ENCODE results near the gene LMCD1. TPM values are rescaled to one million over a fixed set of nuclear protein-coding genes. Genes with fewer than 3 reads are reported as not detected.
A peak's percentile ranks its signal among the peaks of the same experiment; 100 is the strongest.

The LMCD1 gene
- total RNA-seq, 6 experiments from 2014 or later: 3.0 to 24.0 (median 8.4) TPM

DNA sequence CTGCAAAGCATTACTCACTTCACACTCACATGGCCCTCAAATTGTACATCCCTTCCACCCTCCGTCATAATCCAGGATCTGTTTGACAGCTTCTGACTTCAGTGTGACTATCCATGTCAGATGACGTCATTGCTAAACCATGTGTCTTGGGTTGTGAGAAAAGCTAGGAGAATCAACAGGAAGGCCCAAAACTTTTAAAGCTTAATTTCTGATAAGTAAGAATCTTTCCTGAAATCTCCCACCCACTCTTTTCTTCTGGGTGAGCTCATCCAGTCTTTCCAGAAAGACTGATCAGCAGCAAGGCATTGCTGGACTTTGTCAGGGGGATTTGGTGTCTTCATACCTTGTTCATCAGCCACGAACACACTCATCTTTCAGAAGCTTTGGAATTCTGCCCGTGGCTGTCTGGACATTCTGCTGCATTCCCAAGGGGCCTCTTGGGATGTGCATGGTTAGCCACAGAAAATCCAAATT, 11.5 kb upstream of the LMCD1 start:
- no peaks in the 10 kb centered on the region for H3K9me3 ChIP-seq
- H3K27me3 ChIP-seq: no peaks in the 10 kb centered on the region
- WGBS (ENCODE audit: insufficient coverage, low coverage, low lambda C conversion rate, missing lambda C conversion rate): 78% methylated on average over 4 of the region's 4 CpGs
- no peak overlapping the region for H3K27ac ChIP-seq
- H3K4me3 ChIP-seq: no peak overlapping the region
- H3K4me1 ChIP-seq: no peaks in the 10 kb centered on the region
- H3K36me3 ChIP-seq: no peaks in the 10 kb centered on the region
- intact Hi-C loops (cut with DNase I): no loop called here
- DNase-seq: no peak
- TF ChIP-seq POLR2A (IDR thresholded peaks at IDR 0.05): no peak
- TF ChIP-seq, protein P1, sequence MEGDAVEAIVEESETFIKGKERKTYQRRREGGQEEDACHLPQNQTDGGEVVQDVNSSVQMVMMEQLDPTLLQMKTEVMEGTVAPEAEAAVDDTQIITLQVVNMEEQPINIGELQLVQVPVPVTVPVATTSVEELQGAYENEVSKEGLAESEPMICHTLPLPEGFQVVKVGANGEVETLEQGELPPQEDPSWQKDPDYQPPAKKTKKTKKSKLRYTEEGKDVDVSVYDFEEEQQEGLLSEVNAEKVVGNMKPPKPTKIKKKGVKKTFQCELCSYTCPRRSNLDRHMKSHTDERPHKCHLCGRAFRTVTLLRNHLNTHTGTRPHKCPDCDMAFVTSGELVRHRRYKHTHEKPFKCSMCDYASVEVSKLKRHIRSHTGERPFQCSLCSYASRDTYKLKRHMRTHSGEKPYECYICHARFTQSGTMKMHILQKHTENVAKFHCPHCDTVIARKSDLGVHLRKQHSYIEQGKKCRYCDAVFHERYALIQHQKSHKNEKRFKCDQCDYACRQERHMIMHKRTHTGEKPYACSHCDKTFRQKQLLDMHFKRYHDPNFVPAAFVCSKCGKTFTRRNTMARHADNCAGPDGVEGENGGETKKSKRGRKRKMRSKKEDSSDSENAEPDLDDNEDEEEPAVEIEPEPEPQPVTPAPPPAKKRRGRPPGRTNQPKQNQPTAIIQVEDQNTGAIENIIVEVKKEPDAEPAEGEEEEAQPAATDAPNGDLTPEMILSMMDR (IDR thresholded peaks at IDR 0.05): no peak
- peak in 1 of 4 donors; percentile 25 for ATAC-seq

DNA sequence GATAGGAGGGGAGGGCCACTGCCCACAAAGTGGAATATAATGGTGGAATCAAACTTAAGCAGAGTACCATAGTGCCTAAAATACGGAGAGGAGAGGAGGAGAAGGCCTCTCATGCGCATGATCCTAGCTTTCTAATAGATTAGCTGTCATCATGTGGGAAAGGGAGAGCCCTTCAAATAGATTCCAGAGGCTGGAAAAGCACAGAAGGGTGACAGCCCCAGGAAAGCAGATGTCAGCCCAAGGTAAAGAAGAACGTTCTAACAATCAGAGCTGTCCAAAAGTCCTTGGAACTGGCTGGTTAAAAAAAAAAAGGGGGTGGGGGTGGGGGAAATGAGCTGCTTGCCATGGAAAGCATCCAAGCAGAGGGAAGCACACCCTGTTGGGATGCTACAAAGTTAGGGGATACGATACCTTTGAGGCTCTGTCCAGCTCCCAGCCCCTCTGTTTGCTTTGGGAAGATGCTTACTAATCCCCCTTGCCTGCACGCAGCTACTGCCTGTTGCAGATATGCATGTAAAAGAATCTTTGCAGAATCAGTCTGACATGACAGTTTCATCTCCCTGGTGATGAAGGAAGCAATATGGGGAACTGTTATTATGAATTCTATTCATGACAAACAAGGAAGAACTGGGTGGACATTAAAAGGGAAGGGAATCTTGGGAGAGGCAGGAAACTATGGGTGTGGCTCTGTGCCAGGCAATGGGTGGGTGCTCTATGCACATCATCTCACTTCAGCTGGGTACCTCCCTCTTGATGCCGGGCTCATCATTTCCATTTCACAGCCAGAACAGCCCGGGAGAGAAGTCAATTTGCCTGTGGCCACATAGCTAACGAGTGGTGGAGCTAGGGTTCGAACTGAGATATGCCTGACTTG, 10.1 kb upstream of the LMCD1 start:
- intact Hi-C loops (cut with DNase I): no loop called here
- no peaks in the 10 kb centered on the region for H3K4me1 ChIP-seq
- no peak overlapping the region for H3K27ac ChIP-seq
- H3K4me3 ChIP-seq: no peak overlapping the region
- no peak for TF ChIP-seq POLR2A (IDR thresholded peaks at IDR 0.05)
- TF ChIP-seq, protein P1 (IDR thresholded peaks at IDR 0.05): no peak
- peak in 1 of 3 donors; percentile 26 for DNase-seq
- no peaks in the 10 kb centered on the region for H3K36me3 ChIP-seq
- peak in 1 of 4 donors; percentile 17 for ATAC-seq
- H3K9me3 ChIP-seq: no peaks in the 10 kb centered on the region
- WGBS (ENCODE audit: insufficient coverage, low coverage, low lambda C conversion rate, missing lambda C conversion rate): 73% methylated on average over 9 of the region's 9 CpGs
- H3K27me3 ChIP-seq: no peaks in the 10 kb centered on the region

DNA sequence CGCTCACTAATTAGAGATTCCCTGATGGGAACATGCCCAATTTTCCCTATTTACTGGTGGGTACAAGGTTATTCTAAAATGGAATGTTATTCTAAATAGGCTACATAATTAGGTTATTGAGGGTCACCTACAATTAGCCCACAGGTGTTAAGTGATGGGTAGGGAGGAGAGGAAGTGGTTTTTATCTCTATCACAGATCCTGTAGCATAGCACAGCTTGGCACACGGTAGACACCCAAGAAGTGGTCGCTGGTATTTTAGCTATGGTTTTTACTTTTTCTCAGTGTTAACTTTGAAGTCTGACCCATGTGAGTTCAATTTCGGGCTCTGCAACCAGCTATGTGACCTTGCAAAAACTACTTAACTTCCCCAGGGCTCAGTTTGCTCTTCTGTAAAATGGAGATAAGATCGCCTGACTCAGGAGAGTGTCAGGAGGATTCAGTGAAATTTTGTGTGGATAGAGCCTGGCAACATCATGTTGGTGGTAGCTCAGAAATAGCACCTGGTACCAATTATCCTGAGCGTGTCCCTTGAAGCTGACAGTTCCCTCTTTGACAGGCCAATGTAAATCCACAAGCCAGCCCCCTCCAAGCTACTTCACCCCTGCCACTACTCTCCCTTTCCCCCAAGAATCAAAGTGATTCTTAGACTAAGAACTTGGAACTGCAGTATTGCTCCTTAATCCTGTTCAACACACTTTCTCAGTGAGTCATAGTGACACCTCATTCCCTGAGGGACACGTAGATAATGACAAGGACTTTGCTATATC, 8.7 kb upstream of the LMCD1 start:
- H3K9me3 ChIP-seq: no peaks in the 10 kb centered on the region
- 89% methylated on average over 7 of the region's 7 CpGs for WGBS (ENCODE audit: insufficient coverage, low coverage, low lambda C conversion rate, missing lambda C conversion rate)
- H3K36me3 ChIP-seq: no peaks in the 10 kb centered on the region
- no peak for DNase-seq
- TF ChIP-seq, protein P1 (IDR thresholded peaks at IDR 0.05): no peak
- no peak for TF ChIP-seq POLR2A (IDR thresholded peaks at IDR 0.05)
- no peak for ATAC-seq
- H3K4me1 ChIP-seq: peaks cover 0 to 1% (median 0%) of the 10 kb centered on the region in 4 donors
- intact Hi-C loops (cut with DNase I): no loop called here
- H3K4me3 ChIP-seq: no peak overlapping the region
- no peaks in the 10 kb centered on the region for H3K27me3 ChIP-seq
- H3K27ac ChIP-seq: no peak overlapping the region

DNA sequence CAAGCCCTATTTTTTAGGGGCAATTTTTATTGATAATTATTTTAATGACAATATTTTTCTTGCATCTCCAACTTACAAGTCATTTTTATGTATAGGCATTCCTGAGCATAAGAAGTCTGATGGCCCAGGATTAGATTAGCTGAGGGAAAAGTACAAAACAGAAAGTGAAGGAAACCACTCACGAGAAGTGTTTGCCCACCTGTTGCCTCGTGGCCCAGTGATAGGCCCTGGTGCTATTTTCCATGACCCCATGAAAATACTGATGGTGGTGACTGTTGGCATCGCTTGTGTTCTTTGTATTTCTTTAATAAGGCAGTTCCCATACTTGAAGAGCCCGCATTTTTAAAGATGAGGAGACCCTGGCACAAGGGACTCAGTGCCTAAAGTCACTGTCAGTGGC, 7.9 kb upstream of the LMCD1 start:
- TF ChIP-seq POLR2A (IDR thresholded peaks at IDR 0.05): no peak
- TF ChIP-seq, protein P1 (IDR thresholded peaks at IDR 0.05): no peak
- no peak for ATAC-seq
- no peaks in the 10 kb centered on the region for H3K27me3 ChIP-seq

More for the DNA sequence above, 7.9 kb upstream of the LMCD1 start:
- Histone ChIP-seq H3K4me1 (peaks cover 0 to 10% (median 0%) of the 10 kb centered on the region in 4 donors), H3K27ac (no peak overlapping the region), H3K36me3 (no peaks in the 10 kb centered on the region), H3K4me3 (no peak overlapping the region), H3K9me3 (no peaks in the 10 kb centered on the region)
- intact Hi-C loops (cut with DNase I): no loop called here
- no peak for DNase-seq
- 84% methylated on average over 4 of the region's 4 CpGs for WGBS (ENCODE audit: insufficient coverage, low coverage, low lambda C conversion rate, missing lambda C conversion rate)

All from right lobe of liver (tissue), 6 donors.